NCI-H1694 (cell line): ENCODE data around the gene FAM177B.
"Not testable (repeated sequence)": the region's sequence is repeated elsewhere in the genome, so short reads cannot be mapped to it uniquely, and the experiment has no call there.

Experiments
- DNase-seq: peaks from one replicate; lab custom pipeline; 2025; lab: John Stamatoyannopoulos, UW

Gene FAM177B

GRCh38 chr1:222739929-222740328 lies 2.9 kb downstream of the FAM177B start:
- DNase-seq = no peak

DNA sequence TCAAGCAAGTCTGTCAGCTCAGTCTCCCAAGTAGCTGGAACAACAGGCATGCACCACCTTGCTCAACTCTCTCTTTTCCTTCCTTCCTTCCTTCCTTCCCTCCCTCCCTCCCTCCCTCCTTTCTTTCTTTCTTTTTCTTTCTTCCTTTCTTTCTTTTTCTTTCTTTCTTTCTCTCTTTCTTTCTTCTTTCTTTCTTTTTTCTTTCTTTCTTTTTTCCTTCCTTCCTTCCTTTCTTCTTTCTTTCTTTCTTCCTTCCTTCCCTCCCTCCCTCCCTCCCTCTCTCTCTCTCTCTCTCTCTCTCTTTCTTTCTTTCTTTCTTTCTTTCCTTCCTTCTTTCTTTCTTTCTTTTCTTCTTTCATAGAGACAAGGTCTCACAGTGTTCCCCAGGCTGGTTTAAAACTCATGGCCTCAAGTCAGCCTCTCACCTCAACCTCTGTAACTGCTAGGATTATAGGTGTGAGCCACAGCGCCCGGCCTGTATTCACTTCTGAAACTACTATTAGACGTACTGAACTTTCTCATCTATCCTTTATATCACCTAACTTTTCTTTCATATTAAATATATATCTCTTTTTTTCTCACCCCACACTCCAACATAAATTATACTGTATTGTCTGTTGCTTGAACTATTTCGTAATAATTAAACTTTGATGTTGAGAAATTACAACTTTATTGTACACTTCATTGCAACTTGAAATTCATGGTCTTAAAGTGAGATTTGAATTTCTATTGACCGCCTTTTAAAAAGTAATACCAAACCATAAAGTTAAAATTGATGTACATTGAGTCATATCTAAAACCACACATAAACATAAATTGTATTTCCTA lies 4.8 kb downstream of the FAM177B start:
- not testable (repeated sequence) for DNase-seq

GRCh38 chr1:222749927-222750326 lies 12.9 kb downstream of the FAM177B start:
- no peak for DNase-seq

- no peak for DNase-seq
Measured at GRCh38 chr1:222750651-222751050, 13.6 kb downstream of the FAM177B start.

GRCh38 chr1:222751255-222751654 lies 14.3 kb downstream of the FAM177B start:
- DNase-seq = no peak

DNA sequence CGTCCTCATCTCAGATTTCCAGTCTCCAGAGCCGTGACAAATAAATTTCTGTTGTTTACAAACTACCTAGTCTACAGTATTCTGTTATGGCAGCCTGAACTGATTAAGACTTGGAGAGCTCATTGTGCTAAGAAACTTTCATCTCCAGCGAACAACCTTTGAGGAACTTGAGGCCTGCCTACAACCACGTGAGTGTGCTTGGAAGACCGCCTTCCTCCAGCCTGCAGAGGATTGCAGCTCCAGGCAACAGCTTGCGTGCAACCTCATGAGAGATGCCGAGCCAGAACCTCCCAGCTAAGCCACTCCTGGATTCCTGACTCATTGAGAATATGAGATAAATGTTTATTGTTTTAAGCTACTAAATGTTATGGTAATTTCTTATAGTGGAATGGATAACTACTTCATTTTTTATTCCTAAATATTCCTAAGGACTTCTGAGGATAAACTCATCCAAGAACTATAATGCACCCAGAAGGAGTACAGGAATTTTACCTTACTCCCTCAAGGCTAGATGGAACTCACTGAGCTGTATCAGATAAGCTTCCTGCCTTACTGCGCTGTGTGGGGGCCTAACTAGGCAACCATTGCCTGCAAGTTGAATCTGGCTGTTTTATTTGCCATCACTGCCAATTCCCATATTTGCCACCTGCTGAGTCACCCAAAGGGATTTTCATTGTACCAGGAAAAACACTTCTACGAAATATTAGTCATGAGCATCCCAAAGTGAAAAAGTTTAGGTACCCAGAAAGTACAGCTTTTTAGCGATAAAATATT lies 17.6 kb downstream of the FAM177B start:
- no peak for DNase-seq

DNA sequence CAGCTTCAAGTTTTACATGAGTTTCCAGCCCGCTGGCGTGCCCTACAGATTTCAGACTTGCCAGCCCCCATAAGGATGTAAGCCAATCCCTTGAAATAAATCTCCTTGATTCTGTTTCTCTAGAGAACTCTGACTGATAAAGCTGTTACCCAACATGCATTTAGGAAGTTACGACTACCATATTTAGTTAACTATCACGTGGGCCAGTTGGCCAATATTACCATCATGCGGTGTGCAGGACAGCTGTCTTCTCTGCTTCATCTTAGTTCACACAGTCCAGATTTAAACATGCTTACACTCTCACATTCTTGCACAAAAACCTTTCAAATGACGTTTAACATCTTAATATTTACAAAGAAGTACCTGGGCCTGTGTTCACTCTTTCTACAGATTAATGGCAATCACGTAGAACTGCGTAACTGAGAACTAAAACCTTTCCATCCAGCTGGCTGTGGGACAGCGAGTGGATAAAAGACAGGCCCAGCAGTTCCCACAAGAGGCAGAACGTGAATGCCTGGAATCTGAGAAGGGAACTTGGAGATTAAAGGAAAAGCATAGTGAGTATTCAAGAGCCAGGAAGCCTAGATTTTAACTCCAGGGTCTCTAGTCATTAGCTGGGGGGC lies 20.8 kb downstream of the FAM177B start:
- DNase-seq = no peak

- DNase-seq = no peak
Measured at GRCh38 chr1:222759451-222760035, 22.5 kb downstream of the FAM177B start.

DNA sequence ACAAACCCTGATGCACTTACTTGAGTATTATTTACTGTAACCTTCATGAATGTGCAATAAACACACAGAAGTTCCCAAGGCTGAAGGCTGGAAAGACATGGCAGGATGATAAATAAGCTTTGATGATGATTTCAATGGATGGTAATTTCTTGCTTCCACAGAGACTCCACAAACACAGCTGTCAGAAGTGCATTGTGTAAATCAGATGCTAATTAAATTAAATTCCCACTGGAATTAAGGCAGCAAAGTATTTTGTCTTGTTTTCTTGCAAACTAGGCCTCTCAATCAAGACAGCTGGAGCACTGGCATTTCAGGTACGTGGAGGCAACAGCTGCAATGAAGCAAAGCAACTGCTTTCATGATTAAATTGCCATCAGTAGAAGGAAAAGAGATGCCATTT lies 24.1 kb downstream of the FAM177B start:
- no peak for DNase-seq

- not testable (repeated sequence) for DNase-seq
Measured at GRCh38 chr1:222762178-222762577, 25.2 kb downstream of the FAM177B start.

DNA sequence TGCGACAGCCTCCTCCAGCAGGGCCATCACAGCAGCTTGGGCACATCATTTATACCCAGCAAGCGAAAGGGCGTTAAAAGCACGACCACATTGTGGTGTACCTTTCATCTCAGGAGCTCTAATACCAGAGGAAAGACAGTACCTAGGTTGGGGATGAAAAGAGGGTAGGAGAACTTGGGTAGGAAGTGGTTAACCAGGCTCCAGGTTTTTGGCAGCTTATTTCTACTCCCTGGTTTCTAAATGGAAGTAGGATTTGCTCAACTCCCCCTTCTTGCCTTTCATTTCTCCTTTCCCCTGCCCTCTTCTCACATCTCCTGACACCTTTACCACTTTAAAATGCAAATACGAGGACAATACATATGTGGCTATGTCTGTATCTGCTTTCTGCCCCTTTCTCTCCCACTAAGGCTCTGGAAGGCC lies 30.2 kb downstream of the FAM177B start:
- DNase-seq = no peak

DNA sequence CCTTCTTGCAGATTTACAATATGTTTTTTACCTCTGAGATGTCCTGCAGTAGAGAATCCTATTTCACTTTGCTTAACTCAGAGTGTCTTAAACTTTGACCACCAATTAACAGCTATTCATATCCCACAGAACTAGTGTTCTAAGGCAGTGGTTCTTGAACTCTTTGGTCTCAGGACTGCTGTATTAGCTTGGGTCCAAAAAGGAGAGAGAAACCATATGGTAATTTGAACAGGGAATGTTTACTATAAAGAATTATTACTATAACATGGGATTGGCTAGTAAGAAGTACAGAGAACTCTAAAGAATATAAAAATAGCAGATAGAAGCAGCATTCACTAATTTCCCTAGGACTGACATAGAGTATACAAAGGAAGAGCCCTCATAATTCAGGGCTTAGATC lies 31.6 kb downstream of the FAM177B start:
- DNase-seq = no peak

GRCh38 chr1:222769181-222769580 lies 32.2 kb downstream of the FAM177B start:
- no peak for DNase-seq

- DNase-seq = no peak
Measured at GRCh38 chr1:222769971-222770620, 33.1 kb downstream of the FAM177B start.

- peak; percentile 77 for DNase-seq
Measured at GRCh38 chr1:222772996-222773379, 36.0 kb downstream of the FAM177B start.

GRCh38 chr1:222777463-222777862 lies 40.5 kb downstream of the FAM177B start:
- no peak for DNase-seq

DNA sequence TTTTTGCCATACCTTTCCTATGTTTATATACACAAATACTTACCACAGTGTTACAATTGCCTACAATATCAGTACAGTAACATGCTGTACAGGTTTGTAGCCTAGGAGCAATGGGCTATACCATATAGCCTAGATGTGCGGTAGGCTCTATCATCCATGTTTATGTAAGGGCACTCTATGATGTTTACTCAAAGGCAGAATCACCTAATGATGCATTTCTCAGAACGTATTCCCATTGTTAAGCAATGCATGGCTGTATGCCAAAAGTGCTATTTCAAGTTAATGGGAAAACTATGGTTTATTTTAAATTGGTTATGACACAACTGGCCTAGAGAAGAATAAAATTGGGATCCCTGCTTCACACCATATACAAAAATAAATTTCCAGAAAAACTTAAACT lies 41.0 kb downstream of the FAM177B start:
- DNase-seq = no peak

DNA sequence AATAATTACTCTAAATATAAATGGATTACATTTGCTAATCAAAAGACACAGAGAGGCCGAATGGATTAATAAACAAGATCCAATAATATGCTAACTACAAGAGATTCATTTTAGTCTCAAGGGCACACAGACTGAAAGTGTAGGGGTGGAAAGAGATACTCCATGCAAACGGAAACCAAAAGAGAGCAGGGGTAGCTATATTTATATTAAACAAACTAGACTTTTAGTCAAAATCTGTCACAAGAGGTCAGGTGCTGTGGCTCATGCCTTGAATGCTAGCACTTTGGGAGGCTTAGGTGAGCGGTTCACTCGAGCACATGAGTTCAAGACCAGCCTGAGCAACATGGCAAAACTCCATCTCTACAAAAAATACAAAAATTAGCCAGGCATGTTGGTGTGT lies 44.2 kb downstream of the FAM177B start:
- DNase-seq = no peak

- no peak for DNase-seq
Measured at GRCh38 chr1:222783051-222783450, 46.0 kb downstream of the FAM177B start.

DNA sequence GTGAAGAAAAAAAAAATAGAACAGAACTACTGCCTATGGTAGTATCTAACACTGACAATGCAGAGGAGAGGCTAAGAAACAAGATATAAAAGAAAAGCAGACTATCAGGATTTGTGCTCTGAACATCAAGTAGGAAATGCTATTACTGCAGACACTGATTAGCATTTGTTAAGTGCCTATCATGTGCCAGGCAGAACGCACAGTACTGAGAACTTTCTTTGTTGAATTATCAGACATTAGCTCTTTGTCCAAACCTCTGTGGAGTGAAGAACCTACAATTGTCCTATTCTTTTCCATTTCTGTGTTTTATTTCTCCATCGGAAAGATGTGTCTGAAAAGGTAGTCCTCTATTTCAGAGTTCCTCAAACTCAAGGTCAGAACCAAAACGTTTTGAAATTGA lies 47.4 kb downstream of the FAM177B start:
- DNase-seq = no peak

GRCh38 chr1:222784916-222785315 lies 47.9 kb downstream of the FAM177B start:
- no peak for DNase-seq

DNA sequence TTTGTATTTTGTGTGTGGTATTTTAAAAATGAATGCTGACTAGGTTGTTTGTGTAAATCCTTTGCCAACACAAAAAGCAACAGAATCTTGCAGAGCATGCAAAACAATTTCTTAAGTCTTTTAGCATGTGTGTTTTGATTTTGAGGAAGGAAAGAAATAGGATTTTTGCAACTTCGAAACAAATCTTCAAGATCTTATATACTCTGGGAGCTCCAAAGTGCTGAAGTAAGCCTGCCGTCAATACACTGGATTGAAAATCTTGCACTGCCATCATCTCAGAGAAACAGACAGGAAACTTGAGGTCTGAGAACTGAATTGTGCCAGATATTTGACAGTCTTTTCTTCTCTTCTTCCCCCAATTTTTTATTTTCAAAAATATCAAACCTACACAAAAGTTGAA lies 48.5 kb downstream of the FAM177B start:
- DNase-seq = no peak
